ENCODE data around the gene ZNF821.

The ZNF821 gene

GRCh38 chr16:71873199-71873598 lies 10.8 kb downstream of the ZNF821 start:
- TF ChIP-seq ZNF565 (CRISPR knock-in tag; conservative IDR thresholded peaks at IDR 0.05; ENCODE audit: low read depth) (no peak), GLIS3 (CRISPR knock-in tag; IDR thresholded peaks at IDR 0.05) (no peak), RARB (CRISPR knock-in tag; IDR thresholded peaks at IDR 0.05) (no peak), ZC3H10 (CRISPR knock-in tag; IDR thresholded peaks at IDR 0.05) (no peak)
- TF ChIP-seq, protein P1, sequence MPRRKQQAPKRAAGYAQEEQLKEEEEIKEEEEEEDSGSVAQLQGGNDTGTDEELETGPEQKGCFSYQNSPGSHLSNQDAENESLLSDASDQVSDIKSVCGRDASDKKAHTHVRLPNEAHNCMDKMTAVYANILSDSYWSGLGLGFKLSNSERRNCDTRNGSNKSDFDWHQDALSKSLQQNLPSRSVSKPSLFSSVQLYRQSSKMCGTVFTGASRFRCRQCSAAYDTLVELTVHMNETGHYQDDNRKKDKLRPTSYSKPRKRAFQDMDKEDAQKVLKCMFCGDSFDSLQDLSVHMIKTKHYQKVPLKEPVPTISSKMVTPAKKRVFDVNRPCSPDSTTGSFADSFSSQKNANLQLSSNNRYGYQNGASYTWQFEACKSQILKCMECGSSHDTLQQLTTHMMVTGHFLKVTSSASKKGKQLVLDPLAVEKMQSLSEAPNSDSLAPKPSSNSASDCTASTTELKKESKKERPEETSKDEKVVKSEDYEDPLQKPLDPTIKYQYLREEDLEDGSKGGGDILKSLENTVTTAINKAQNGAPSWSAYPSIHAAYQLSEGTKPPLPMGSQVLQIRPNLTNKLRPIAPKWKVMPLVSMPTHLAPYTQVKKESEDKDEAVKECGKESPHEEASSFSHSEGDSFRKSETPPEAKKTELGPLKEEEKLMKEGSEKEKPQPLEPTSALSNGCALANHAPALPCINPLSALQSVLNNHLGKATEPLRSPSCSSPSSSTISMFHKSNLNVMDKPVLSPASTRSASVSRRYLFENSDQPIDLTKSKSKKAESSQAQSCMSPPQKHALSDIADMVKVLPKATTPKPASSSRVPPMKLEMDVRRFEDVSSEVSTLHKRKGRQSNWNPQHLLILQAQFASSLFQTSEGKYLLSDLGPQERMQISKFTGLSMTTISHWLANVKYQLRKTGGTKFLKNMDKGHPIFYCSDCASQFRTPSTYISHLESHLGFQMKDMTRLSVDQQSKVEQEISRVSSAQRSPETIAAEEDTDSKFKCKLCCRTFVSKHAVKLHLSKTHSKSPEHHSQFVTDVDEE (CRISPR knock-in tag; IDR thresholded peaks at IDR 0.05) = no peak
- ATAC-seq = no peak

DNA sequence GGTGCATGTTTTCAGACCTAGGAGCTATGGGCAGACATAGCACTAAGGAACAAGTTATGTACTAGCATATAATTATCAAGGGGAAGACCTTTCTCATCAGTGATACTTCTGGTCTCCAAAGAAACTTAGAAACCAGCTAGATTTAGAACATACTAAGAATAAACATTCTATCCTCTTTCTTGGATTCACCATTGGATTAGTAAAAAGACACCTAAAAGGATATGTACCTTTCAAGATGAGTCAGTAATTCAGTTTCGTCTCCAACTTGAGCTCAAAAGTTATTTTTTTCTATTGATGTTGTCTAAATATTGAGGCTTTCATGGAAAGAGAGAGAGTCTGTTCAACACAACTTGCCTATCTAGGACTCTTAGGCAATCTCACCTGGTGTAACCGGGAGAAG lies 13.2 kb downstream of the ZNF821 start:
- ATAC-seq = no peak

DNA sequence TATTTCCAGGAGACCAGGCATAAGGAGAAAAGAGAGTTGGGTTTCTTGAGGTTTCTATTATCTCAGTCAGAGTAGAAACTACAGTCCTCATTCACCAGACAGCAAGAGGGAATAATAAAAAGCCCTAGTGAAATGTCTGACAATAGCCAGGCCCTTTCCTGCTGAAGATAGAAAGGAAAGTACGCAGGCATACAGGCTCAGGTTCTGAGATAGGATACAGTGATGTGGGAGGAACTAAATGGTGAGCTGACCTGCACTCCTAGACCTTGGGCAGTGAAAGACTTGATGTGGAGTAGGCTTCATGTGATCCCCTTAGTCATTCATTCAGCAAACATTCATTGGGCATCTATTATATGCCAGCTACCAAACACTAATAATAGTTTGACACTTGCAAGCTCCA lies 14.9 kb downstream of the ZNF821 start:
- TF ChIP-seq, protein P1 (CRISPR knock-in tag; IDR thresholded peaks at IDR 0.05) = no peak
- TF ChIP-seq ZFP3 (CRISPR knock-in tag; IDR thresholded peaks at IDR 0.05) (no peak), ISL1 (CRISPR knock-in tag; IDR thresholded peaks at IDR 0.05) (no peak), SNAI2 (CRISPR knock-in tag; IDR thresholded peaks at IDR 0.05) (no peak), ZNF70 (CRISPR knock-in tag; IDR thresholded peaks at IDR 0.05) (no peak), CSDC2 (CRISPR knock-in tag; IDR thresholded peaks at IDR 0.05) (no peak), ESRRG (CRISPR knock-in tag; IDR thresholded peaks at IDR 0.05) (no peak), BACH2 (CRISPR knock-in tag; IDR thresholded peaks at IDR 0.05; ENCODE audit: borderline replicate concordance) (no peak), POU6F1 (CRISPR knock-in tag; IDR thresholded peaks at IDR 0.05; ENCODE audit: borderline replicate concordance, low read depth) (no peak), ARNTL (CRISPR knock-in tag; IDR thresholded peaks at IDR 0.05; ENCODE audit: borderline replicate concordance, low read depth) (no peak)
- TF ChIP-seq, protein P2, sequence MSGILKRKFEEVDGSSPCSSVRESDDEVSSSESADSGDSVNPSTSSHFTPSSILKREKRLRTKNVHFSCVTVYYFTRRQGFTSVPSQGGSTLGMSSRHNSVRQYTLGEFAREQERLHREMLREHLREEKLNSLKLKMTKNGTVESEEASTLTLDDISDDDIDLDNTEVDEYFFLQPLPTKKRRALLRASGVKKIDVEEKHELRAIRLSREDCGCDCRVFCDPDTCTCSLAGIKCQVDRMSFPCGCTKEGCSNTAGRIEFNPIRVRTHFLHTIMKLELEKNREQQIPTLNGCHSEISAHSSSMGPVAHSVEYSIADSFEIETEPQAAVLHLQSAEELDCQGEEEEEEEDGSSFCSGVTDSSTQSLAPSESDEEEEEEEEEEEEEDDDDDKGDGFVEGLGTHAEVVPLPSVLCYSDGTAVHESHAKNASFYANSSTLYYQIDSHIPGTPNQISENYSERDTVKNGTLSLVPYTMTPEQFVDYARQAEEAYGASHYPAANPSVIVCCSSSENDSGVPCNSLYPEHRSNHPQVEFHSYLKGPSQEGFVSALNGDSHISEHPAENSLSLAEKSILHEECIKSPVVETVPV (CRISPR knock-in tag; IDR thresholded peaks at IDR 0.05) = no peak
- no peak for ATAC-seq

More for the DNA sequence above, 13.2 kb downstream of the ZNF821 start:
- no peak for TF ChIP-seq GLIS3 (CRISPR knock-in tag; IDR thresholded peaks at IDR 0.05)
- TF ChIP-seq PATZ1 (CRISPR knock-in tag; IDR thresholded peaks at IDR 0.05; ENCODE audit: borderline replicate concordance) = no peak
- TF ChIP-seq POU6F1 (CRISPR knock-in tag; IDR thresholded peaks at IDR 0.05; ENCODE audit: borderline replicate concordance, low read depth) = no peak

Data from SK-N-SH treated with all-trans-retinoic acid at 6 μM for 48 hours (cell line).